Suppressor macrophage (primary cell): Measurements from ENCODE around the gene BICC1.

ENCODE experiments used
- DNase-seq, 4 experiments: peaks; one replicate each; pipeline ENCODE4 v3.0.0-alpha.2; 2020 to 2022

BICC1 gene

DNA sequence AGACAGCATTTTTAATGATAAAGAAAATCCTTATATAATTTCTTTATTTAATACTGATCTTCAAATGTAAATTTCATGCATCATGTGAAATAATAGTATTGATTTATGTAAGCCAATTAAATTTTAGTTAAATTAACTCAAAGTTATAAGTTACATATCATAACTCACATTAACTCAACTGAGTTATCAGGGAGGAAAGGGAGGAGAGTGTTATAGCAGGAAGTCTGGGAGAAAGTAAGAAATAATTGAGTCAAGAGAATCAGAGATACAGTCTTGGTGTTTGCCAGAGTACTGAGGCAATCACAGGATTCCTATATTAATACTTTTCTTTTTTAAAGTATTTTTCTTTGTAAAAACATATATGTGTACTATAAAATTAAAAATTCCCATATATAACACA lies 4.0 kb downstream of the BICC1 start:
- no peak for DNase-seq

DNA sequence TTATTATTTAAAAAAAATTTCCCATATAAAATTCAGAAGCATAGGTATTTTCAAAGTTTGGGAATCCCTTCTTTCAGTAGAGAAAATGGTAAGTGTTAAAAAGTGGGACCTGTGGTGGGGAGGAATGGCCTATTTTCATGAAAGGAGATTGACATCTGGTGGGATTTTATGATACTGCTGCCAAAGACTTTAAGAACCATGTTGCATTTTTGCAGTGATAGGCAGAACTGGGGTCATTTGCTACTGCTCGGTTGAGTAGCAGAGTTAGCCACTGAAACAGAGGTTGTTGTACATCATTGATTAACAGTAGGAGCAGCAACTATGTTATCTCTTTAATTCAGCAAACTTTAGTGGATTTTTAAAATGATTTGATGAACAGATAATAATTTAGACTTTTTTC lies 4.4 kb downstream of the BICC1 start:
- no peak for DNase-seq

DNA sequence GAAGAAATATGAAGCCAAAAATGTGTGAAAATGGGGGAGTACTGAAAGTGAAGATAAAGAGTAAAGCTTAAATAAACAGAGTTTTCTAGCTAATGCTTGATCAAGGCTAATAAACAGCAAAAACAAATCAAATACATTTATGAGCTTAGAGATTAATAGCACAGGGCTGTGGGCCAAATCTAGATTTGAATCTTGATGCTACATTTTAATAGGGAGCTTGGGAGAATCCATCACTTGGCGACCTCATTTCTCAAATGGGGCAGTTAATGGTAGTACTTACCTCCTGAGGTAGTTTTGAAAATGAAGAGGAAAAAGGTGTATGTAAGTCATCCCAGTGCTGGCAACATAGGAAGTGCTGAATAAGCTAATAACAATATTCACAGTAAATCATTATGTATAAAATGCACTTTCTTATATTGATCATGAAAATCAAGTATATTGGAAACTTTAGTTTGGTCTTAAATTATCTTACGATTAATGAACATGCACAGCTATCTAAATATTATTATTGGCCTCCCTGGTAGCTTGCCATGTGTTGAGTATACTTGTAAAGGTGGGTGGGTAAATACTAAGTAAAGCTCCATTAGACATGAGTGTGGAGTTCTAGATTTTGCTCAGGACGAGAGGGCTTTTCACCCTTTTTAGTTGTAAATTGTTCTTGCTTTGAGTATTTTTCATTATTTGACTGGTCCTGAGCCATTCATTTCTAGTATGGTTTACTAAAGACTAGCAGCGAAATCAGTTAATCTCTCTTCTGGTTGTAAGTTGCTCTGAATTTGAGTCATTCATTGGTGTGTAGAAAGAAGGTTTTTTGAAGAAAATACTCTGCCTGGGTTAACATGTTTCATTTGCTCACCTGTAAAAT lies 5.1 kb downstream of the BICC1 start:
- DNase-seq = no peak

DNA sequence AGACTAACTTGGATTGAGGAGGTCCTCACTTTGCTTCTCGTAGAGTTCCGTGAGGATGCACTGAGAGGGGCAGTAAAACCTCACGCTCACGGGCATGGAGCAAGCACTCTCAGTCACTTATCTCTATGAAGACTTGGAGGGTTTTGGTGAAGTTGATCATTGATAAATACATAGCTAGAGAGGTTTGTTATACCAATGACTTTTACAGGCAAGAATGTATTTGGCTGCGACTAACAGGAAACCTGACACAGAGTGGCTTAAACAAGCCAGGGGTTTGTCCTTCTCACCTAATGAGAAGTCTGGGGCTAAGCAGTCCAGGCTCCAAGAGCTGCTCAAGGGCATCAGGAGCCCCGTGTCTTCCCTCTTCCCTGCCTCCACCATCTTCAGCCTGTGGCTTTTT lies 6.1 kb downstream of the BICC1 start:
- DNase-seq = no peak

DNA sequence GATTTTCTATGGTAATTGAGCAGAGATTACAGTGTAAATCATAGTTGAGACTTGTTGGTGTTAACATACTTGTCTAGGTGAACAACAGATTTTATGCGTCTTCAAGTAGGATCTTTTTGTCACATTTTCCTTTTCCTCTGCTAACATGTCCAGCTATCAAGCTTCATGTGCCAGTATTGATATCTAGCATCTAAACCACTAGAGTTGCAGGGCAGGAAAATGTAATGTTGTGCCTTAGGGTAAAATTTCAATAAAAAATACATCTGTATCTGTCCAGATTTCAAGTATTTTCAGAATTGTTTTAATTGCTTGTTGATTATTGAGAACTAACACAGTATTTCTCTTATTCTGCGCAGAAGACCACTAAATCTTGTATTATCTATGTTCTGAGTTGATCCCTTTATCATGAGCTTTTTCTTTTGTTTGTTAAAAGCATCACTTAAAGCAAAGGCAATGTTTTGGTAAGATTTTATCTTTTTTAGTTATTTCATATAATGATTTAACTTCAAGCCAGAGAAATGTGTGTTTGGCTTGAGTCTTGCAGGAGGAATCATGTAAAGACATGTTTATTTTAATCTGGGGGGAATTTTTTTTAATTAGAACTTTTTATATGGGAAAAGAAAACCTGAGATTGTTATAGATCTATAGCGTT lies 16.5 kb downstream of the BICC1 start:
- DNase-seq = no peak

DNA sequence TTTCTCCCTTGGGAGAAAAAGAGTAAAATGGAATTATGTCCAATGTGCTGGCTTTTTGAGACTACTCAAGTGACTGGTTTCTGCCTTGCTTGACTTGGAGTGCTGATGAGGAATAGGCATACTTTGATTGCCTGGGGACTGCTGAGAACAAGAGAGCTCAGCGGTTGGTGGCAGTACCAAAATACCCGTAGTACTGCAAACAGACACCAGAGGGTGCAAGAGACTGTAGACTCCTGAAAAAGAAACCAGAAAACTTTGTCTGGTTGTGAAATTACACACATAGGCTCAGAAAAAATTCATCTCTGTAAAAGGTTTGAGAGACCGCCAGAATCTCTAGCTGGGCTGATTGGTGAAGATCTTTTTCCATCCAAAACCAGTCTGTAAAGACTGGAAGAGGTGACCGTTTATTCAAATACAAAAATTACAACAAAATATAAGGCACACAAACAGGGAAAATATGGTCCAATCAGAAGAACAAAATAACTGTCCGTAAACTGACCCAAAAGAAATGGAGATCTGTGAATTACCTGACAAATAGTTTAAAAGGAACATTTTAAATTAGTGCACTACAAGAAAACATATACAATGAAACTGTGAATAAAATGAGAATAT lies 18.5 kb downstream of the BICC1 start:
- DNase-seq = peak; percentile 78 to 85 (median 81)

DNA sequence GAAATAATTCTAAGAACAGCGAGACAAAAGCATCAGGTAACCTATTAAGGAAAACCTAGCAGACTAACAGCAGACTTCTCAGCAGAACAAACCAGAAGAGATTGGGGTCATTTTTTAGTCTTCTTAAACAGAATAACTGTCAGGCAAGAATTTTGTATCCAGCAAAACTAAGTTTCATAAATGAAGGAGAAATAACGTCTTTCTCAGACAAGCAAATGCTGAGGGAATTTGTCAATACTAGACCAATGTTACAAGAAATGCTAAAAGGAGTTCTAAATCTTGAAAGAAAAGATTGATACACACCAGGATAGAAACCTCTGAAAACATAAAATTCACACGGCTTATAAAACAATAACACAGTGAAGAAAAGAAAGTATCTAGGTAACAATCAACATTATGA lies 22.6 kb downstream of the BICC1 start:
- no peak for DNase-seq

DNA sequence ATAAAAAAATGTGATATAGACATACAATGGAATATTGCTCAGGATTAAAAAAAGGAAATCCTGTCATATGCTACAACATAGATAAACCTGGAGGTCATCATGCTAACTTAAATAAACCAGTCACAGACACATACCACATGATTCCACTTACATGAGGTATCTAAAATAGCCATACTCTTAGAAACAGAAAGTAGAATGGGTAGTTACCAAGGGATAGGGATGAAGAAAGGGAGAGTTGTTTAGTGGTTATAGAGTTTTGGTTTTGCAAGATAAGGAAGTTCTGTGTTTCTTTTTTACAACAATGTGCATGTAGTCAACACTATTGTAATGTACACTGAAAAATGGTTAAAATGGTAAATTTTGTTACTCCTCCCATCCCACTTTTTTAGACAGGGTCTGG lies 30.5 kb downstream of the BICC1 start:
- DNase-seq = peak in 2 of 4 experiments; percentile 28 to 32

DNA sequence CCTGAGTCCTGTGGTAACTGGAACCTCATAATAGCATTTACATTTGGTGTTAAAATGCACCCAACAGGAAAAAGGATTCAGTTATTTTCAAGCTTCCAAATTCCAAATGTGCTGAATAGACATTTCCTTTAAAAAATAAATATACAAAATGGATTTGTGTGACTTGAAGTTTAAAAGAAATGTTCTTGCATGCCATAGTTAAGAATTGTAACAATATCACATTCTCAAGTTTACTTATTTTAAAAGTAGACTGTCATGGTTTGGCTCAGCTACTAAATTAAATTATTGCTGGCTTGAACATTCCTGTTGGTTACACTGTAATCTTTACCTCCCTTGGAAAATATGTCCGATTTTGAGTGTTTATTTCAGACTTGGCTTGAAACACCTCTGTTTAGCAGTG lies 31.5 kb downstream of the BICC1 start:
- DNase-seq = no peak

DNA sequence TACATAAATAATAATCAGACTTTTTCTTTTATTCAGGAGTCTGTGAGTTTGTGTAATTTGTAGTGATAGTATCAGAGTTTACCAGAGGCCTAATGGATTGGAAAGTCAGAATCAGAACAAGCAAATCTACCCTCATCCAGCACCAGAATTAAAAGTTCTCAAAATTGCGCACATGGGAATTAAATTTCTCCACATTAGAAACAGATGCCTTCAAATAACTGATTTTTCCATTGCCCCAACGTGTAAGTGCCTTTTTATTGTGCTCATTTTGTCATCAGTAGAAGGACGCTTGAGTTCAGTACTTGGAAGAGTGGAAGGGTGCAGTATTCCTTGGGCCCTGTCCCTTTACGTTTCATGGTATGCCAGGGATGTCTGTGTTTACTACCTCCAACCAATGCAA lies 32.8 kb downstream of the BICC1 start:
- no peak for DNase-seq

DNA sequence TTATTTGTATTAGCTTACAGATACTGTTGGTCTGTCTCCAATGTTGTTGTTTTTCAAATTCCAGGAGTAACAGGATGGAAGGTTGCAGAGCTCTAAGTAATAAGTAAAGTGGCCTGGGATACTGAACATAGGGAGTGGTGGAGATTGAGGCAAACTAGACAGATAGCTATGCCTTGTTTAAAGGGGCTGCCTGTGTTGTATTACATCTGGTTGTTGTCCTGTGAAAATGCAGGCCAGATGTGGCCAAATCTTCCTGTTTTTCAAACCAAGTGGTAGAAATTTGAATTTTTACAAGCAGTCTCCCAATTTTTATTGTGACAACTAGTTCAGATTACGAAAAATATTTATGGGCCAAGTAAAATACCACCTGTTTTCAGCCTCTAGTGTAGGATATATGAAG lies 33.5 kb downstream of the BICC1 start:
- DNase-seq = no peak

DNA sequence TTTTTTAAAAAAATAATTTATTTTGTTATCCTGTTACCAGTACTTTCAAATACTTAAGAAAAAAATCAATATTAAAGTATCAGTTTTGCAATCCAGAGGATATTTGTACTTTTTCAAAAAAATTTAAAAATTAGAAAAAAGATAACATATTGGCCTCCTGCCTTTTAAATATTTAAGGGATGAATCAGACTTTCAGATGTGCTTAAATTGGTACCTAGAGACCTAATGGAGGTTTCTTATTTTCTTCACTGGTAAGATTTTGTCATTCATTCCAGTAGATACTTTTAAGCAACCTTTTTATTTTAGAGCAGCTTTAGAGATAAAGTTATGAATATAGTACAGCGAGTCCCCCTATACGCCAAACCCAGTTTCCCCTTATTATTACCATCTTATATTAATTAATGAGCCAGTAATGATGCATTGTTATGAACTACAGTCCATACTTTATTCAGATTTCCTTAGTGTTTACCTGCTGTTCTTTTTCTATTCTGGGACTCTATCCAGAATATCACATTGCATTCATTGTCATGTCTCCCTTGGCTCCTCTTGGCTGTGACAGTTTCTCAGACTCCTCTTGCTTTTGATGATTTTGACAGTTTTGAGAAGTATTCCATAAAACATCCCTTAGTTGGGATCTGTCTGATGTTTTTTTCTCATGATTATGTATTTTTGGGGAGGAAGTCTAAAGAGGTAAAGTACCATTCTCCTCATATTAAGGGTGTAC lies 34.2 kb downstream of the BICC1 start:
- DNase-seq = no peak

DNA sequence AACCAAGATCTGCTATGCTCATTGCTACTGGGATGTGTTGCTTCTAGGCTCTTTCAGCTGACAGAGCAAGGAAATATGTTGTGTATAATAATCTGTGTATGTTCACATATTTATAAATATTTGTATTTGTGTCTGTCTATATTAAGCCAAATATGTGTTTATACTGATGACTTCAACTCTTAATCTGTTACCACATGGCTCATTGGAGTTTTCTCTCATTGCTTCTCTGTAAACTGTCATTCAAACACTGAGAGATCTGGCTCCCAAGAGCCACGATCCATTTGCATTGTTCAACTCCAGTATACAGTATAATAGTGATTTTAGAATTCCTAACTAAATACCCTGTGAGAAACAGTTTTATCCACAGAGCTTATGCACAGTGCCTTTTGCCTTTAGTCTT lies 35.3 kb downstream of the BICC1 start:
- no peak for DNase-seq

DNA sequence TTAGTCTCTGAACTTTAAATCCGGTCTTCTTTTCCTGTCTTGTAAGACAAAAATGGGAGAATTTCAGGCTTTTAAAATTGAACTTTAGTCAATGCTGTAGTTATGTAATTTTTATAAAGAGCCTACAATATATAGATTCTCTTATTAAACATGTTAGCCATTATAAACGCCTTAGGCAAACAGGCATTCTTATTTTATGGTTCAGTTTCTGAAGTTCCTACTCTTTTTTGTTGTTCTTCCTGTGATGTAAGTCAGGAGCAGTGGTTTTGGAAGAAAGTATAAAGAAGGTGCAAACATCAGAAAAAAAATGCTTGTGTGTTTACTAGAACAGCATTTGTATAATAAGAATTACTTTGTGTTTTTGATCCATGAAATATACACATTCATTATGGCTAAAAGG lies 41.6 kb downstream of the BICC1 start:
- DNase-seq = no peak

DNA sequence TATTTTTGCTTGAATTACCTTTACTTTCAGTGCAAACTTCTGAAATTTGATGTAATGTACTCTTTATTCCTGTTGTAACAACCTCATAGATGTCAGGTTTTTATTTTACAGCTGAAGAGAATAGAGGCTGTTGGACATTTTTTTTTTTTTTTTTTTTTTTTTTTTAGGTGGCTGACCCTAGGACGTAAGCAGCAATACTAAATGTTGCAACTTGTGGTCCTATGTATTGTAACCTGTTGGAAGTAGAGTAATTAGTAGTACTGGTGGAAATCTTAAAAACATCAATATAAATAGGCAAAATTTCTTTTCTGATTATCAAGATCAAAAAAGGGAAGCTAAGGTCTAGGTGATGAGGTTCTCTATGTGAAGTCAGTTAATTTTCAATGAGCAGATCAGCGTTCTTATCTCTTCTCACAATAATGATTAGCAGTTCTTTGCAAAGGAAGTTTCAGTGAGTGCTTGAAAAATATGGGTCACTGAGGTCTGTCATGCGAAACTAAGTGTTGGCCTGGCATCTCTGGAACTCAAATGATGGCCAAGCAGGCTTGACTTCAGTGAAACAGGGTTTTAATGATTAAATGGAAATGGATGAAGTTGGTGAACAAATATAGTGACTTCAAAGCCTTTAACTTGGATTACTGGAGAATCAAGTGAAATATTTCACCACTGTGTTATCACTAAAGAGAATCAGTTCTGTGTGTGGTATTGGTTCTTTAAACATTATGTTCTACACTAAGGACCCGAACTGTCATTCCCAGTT lies 42.7 kb downstream of the BICC1 start:
- DNase-seq = no peak

DNA sequence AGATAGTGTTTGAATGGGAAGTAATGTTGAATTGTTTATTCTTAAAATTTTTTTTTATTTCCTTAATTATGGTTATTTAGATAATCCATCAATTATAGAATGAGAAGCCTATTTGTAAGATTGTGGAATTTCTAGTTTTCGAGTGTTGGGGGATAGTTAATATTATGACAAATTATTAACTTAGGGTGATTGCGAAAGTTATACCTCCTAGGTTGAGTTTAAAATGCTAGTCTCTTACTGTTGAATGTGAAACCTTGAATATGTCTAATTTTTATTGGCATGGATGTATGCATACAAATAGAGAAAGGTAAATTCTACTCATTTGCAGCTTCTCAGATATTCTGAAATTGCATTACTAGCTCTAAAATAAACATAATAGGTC lies 43.2 kb downstream of the BICC1 start:
- no peak for DNase-seq

DNA sequence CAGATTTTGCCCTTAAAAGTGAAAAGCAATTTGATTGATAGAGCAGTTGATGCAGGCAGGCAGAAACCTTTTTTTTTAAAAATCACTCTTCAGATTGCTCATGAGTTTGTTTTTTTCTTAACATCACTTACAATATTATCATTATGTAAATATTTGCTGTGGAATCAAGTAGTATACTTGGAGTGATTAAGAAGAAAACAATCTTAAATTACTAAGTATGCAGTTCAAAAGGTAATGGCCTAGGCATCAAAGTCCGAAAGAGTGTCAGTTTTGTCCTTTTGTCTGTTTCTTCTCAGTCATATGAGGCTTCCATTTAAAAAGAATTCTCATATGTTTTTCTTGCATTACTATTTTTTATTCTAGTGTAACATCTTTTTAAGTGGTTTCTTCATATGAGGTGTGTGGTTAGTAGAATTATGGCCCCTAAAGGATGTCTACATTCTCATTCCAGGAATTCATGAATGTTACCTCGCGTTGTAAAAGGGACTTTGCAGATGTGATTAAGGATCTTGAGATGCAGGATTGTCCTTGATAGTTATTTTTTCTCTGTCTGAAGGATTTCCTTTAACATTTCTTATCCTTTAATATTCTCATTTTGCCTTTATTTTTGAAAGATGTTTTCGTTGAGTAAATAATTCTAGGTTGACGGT lies 44.0 kb downstream of the BICC1 start:
- DNase-seq = no peak

DNA sequence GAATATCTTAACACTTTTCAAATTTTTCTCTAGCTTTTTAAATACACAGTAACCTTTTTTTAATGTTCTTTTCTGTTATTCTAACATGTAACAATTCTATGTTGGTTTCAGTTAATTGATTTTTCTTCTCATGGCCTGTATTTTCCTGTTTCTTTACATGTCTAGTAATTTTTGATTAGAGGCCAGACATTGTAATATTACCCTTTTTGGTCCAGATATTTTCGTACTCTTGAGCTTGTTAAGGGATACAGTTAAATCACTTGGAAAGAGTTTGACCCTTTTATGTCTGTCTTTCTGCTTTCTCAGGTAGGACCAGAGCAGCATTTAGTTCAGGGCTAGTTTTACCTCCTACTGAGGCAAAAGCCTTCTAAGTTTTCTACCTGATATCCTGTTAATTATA lies 45.0 kb downstream of the BICC1 start:
- DNase-seq = no peak

DNA sequence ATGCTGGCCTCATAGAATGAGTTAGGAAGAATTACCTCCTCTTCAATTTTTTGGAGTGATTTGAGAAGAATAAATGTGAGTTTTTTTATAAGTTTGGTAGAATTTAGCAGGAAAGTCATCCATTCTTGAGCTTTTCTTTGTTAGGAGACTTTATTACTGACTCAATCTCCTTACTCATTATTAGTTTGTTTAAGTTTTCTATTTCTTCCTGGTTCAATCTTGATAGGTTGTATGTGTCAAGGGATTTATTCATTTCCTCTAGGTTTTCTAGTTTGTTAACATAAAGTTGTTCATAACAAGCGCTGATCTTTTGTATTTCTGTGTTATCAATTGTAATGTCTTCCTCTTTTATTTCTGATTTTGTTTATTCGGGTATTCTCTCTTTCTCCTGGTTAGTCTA lies 47.4 kb downstream of the BICC1 start:
- no peak for DNase-seq

DNA sequence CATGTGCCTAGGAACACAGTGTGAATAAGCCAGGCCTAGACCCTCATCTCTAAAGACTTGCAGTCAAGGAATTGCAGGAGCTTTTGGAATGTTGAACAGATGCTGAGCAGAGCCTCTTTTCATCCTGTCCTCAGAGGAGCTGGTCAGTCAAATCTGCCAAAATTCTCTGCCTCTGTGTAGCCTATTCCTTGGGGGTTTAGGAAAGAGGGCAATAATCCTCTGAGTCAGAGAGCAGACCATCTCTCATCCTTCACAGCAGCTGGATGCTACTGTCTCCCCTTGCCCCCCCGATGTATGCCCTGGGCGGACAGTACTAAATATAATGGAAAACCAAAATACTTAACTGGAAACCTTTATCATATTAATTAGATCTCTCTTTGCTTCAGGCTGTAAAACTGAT lies 52.6 kb downstream of the BICC1 start:
- no peak for DNase-seq

DNA sequence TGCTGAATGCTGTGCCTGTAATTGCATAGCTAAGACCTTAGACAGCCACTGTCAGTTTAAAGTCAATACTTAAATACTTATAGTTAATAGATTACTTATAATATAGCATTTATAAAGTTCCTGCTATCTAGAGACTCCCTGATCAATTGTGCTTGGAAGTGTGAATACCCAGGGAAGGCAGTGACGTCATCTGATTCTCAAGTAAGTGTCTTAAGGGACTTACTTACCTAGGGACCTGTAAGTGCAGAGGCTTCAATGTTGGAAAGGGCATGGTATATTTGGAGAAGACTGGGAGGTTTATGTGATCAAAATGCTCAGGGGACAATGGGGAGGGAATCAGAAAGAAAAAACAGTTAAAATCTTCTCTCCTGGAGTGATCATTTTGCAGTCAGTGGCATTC lies 55.0 kb downstream of the BICC1 start:
- no peak for DNase-seq

DNA sequence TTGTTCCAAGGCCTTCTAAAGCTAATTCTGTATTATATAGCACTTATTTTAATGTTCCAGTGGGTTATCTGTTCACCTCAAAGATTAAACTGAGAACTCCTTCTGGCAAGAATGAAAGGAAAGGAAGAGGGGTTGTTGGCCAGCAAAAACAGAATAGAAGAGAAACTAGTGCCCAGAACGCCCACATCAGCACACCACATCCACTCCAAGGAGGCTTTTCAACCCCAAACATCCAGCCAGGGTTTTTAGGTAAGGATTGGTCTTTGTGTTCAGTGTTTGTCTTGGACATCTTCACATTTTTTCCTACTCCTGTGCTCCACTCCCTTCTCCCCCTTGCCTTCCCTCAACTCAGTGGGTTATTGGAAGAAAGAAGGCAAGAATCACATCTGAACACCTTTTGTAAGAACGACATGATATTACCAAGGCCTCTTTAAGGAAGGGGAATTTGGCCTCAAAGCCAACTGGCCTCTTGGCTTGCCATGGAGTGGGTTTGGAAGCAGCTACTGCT lies 55.8 kb downstream of the BICC1 start:
- DNase-seq = no peak
